Bronchial epithelial cell (primary cell): ENCODE results near the gene HSPA12B. TPM values are rescaled to one million over a fixed set of nuclear protein-coding genes. Genes with fewer than 3 reads are reported as not detected.
A peak's percentile ranks its signal among the peaks of the same experiment; 100 is the strongest.

Source experiments
- DNase-seq: peaks from one replicate; pipeline ENCODE4 v3.0.0-alpha.2; 2010; ENCODE audit warnings: low read depth
- FAIRE-seq: peaks from 2 replicates; lab custom pipeline; 2011; peaks lifted over from hg19 to GRCh38; lab: Jason Lieb, UNC
- H3K27me3 ChIP-seq: 2 replicates; pipeline ENCODE4 v1.5.1; 2011; ENCODE audit warnings: low read length; ENCODE audit not compliant: control insufficient read depth, insufficient read depth
- H3K36me3 ChIP-seq: 2 replicates; pipeline ENCODE4 v1.5.1; 2011; ENCODE audit warnings: low read length; ENCODE audit not compliant: control insufficient read depth, insufficient read depth
- H3K4me3 ChIP-seq: 2 replicates; pipeline ENCODE4 v1.5.1; 2011; ENCODE audit warnings: mild to moderate bottlenecking, low read depth, low read length, control low read depth
- CTCF ChIP-seq: IDR thresholded peaks from 2 replicates; pipeline ENCODE4 v1.5.1; 2011; ENCODE audit warnings: mild to moderate bottlenecking, moderate library complexity, low read length, control low read depth, inconsistent platforms; ENCODE audit not compliant: insufficient read depth, severe bottlenecking
- total RNA-seq: library from RNA; depleted of rRNA; stranded (reverse); fragments of >200 nt; gene quantifications from 2 replicates; pipeline ENCODE4 v1.2.1, GENCODE V29; 2014

The HSPA12B gene
- total RNA-seq, 1 donor from 2014 or later, result not detected

GRCh38 chr20:3740615-3741301, 8.3 kb downstream of the HSPA12B start:
- Histone ChIP-seq H3K27me3 (peaks cover 2% of the 10 kb centered on the region), H3K4me3 (no peak overlapping the region), H3K36me3 (no peaks in the 10 kb centered on the region)
- TF ChIP-seq CTCF, result no peak
- FAIRE-seq (no peak), DNase-seq (no peak)

- FAIRE-seq, result no peak
- H3K27me3 ChIP-seq, result peaks cover 2% of the 10 kb centered on the region
- H3K36me3 ChIP-seq, result no peaks in the 10 kb centered on the region
- no peak for DNase-seq
- TF ChIP-seq CTCF, result no peak
- no peak overlapping the region for H3K4me3 ChIP-seq
Measured at GRCh38 chr20:3741836-3742458, 9.5 kb downstream of the HSPA12B start.

GRCh38 chr20:3743251-3743650, 10.8 kb downstream of the HSPA12B start:
- FAIRE-seq (no peak), DNase-seq (no peak)
- Histone ChIP-seq H3K27me3 (peaks cover 2% of the 10 kb centered on the region), H3K4me3 (no peak overlapping the region), H3K36me3 (no peaks in the 10 kb centered on the region)
- TF ChIP-seq CTCF, result no peak

- no peak overlapping the region for H3K4me3 ChIP-seq
- no peak for TF ChIP-seq CTCF
- DNase-seq, result no peak
- H3K36me3 ChIP-seq, result no peaks in the 10 kb centered on the region
- peaks cover 7% of the 10 kb centered on the region for H3K27me3 ChIP-seq
- peak; percentile 70 for FAIRE-seq
Measured at GRCh38 chr20:3744037-3744436, 11.6 kb downstream of the HSPA12B start.

- Histone ChIP-seq H3K4me3 (peak overlapping the region; percentile 24), H3K27me3 (peaks cover 11% of the 10 kb centered on the region), H3K36me3 (no peaks in the 10 kb centered on the region)
- FAIRE-seq (no peak), DNase-seq (peak; percentile 87)
- TF ChIP-seq CTCF, result no peak
Measured at GRCh38 chr20:3744806-3745685, 12.6 kb downstream of the HSPA12B start.
